Vagina (tissue), 2 donors: ENCODE results near the gene SERPINB1. TPM values are rescaled to one million over a fixed set of nuclear protein-coding genes. Genes with fewer than 3 reads are reported as not detected.

Source experiments
- DNase-seq, 2 donors: peaks; one replicate each; pipeline ENCODE4 v3.0.0-alpha.2; 2017; ENCODE audit errors: extremely low spot score in 2 of 2
- H3K27ac ChIP-seq: fragments of 200-600 bp; sonication (generic); one replicate; pipeline ENCODE4 v1.5.1; 2019
- H3K27me3 ChIP-seq: fragments of 200-600 bp; sonication (generic); one replicate; pipeline ENCODE4 v1.5.1; 2019
- H3K36me3 ChIP-seq, 2 donors: fragments of 200-600 bp; sonication (generic); one replicate each; pipeline ENCODE4 v1.5.1; 2017 to 2019
- H3K4me1 ChIP-seq: fragments of 200-600 bp; sonication (generic); one replicate; pipeline ENCODE4 v1.5.1; 2019
- H3K4me3 ChIP-seq, 2 donors: fragments of 200-600 bp; sonication (generic); 1 replicate in 1 of 2; 2 replicates in 1 of 2; pipeline ENCODE4 v1.5.1; 2016 to 2019
- H3K9me3 ChIP-seq: fragments of 200-600 bp; sonication (generic); one replicate; pipeline ENCODE4 v1.5.1; 2019
- CTCF ChIP-seq, 3 experiments: fragments of 450-650 bp in 2 of 3; fragments of 200-600 bp in 1 of 3; sonication (generic) in 1 of 3; IDR thresholded peaks; one replicate each; pipeline ENCODE4 v1.5.1; 2017 to 2019; ENCODE audit warnings: antibody characterized with exemption in 3 of 3, mild to moderate bottlenecking in 2 of 3, moderate library complexity in 2 of 3
- POLR2A ChIP-seq, 2 donors: fragments of 450-650 bp; IDR thresholded peaks; one replicate each; pipeline ENCODE4 v1.6.1; 2017; ENCODE audit warnings: antibody characterized with exemption in 2 of 2, mild to moderate bottlenecking in 2 of 2, moderate library complexity in 2 of 2
- POLR2AphosphoS5 ChIP-seq, 2 donors: sonication (generic); formaldehyde crosslinking; IDR thresholded peaks; one replicate each; pipeline ENCODE4 v1.9.0; 2017; ENCODE audit warnings: antibody characterized with exemption in 2 of 2, mild to moderate bottlenecking in 2 of 2, low read depth in 1 of 2; ENCODE audit not compliant: insufficient read depth in 1 of 2
- intact Hi-C: fragments of 100-400 bp; cut with DNase I; formaldehyde crosslinking; loops from one replicate; pipeline ENCODE4 v1.15.1; 2023
- total RNA-seq: library from RNA; depleted of rRNA; stranded (reverse); fragments of >200 nt; gene quantifications from one replicate; pipeline ENCODE4 v1.2.3, GENCODE V29; 2016

SERPINB1 gene
- total RNA-seq, 1 donor from 2014 or later: 38.1 TPM

GRCh38 chr6:2821554-2821953 is 20.1 kb downstream of the SERPINB1 start:
- DNase-seq: no peak
- TF ChIP-seq POLR2AphosphoS5 (IDR thresholded peaks at IDR 0.05; ENCODE audit: insufficient read depth in 1 of 2, low read depth in 1 of 2) (no peak), CTCF (IDR thresholded peaks at IDR 0.05) (no peak), POLR2A (IDR thresholded peaks at IDR 0.05) (no peak)
- Histone ChIP-seq H3K36me3 (no peaks in the 10 kb centered on the region), H3K4me1 (peaks cover 26% of the 10 kb centered on the region), H3K27me3 (no peaks in the 10 kb centered on the region), H3K9me3 (no peaks in the 10 kb centered on the region), H3K27ac (no peak overlapping the region), H3K4me3 (no peak overlapping the region)
- intact Hi-C loops: no loop called here

- Histone ChIP-seq H3K9me3 (peaks cover 10% of the 10 kb centered on the region), H3K4me1 (peaks cover 26% of the 10 kb centered on the region), H3K27ac (no peak overlapping the region), H3K4me3 (no peak overlapping the region), H3K36me3 (no peaks in the 10 kb centered on the region), H3K27me3 (no peaks in the 10 kb centered on the region)
- no peak for DNase-seq
- intact Hi-C loops: no loop called here
- TF ChIP-seq CTCF (IDR thresholded peaks at IDR 0.05): no peak
- no peak for TF ChIP-seq POLR2A (IDR thresholded peaks at IDR 0.05)
- TF ChIP-seq POLR2AphosphoS5 (IDR thresholded peaks at IDR 0.05; ENCODE audit: insufficient read depth in 1 of 2, low read depth in 1 of 2): no peak
These were observed 21.2 kb downstream of the SERPINB1 start for GRCh38 chr6:2820415-2820814.

- H3K4me3 ChIP-seq: no peak overlapping the region
- no peaks in the 10 kb centered on the region for H3K27me3 ChIP-seq
- no peak for DNase-seq
- TF ChIP-seq CTCF (IDR thresholded peaks at IDR 0.05) (no peak), POLR2A (IDR thresholded peaks at IDR 0.05) (no peak), POLR2AphosphoS5 (IDR thresholded peaks at IDR 0.05; ENCODE audit: insufficient read depth in 1 of 2, low read depth in 1 of 2) (no peak)
- H3K9me3 ChIP-seq: peaks cover 10% of the 10 kb centered on the region
- H3K4me1 ChIP-seq: peaks cover 26% of the 10 kb centered on the region
- no peak overlapping the region for H3K27ac ChIP-seq
- intact Hi-C loops: no loop called here
- no peaks in the 10 kb centered on the region for H3K36me3 ChIP-seq
These were observed 21.7 kb downstream of the SERPINB1 start for GRCh38 chr6:2819978-2820377.

GRCh38 chr6:2819115-2819514 is 22.5 kb downstream of the SERPINB1 start:
- intact Hi-C loops: no loop called here
- H3K27ac ChIP-seq: peak overlapping the region; percentile 36
- TF ChIP-seq POLR2AphosphoS5 (IDR thresholded peaks at IDR 0.05; ENCODE audit: insufficient read depth in 1 of 2, low read depth in 1 of 2): no peak
- TF ChIP-seq CTCF (IDR thresholded peaks at IDR 0.05): no peak
- TF ChIP-seq POLR2A (IDR thresholded peaks at IDR 0.05): no peak

GRCh38 chr6:2818593-2818992 is 23.1 kb downstream of the SERPINB1 start:
- DNase-seq: no peak
- H3K27ac ChIP-seq: peak overlapping the region; percentile 36

More at GRCh38 chr6:2819115-2819514, 22.5 kb downstream of the SERPINB1 start:
- Histone ChIP-seq H3K4me1 (peaks cover 26% of the 10 kb centered on the region), H3K36me3 (no peaks in the 10 kb centered on the region), H3K9me3 (peaks cover 10% of the 10 kb centered on the region), H3K4me3 (no peak overlapping the region), H3K27me3 (no peaks in the 10 kb centered on the region)
- DNase-seq: no peak

More at GRCh38 chr6:2818593-2818992, 23.1 kb downstream of the SERPINB1 start:
- peaks cover 10% of the 10 kb centered on the region for H3K9me3 ChIP-seq
- peaks cover 26% of the 10 kb centered on the region for H3K4me1 ChIP-seq
- no peaks in the 10 kb centered on the region for H3K27me3 ChIP-seq
- TF ChIP-seq CTCF (IDR thresholded peaks at IDR 0.05) (no peak), POLR2AphosphoS5 (IDR thresholded peaks at IDR 0.05; ENCODE audit: insufficient read depth in 1 of 2, low read depth in 1 of 2) (no peak), POLR2A (IDR thresholded peaks at IDR 0.05) (no peak)
- H3K36me3 ChIP-seq: no peaks in the 10 kb centered on the region
- no peak overlapping the region for H3K4me3 ChIP-seq
- intact Hi-C loops: no loop called here
